Ishikawa (cell line): ENCODE measurements around the gene CCDC73.

Experiments
- CEBPB ChIP-seq: IDR thresholded peaks from 2 replicates; pipeline ENCODE4 v1.6.1; 2012
- CREB1 ChIP-seq: IDR thresholded peaks from 2 replicates; pipeline ENCODE4 v1.6.1; 2012; ENCODE audit warnings: low read depth
- EGR1 ChIP-seq: IDR thresholded peaks from 2 replicates; pipeline ENCODE4 v1.6.1; 2012
- EP300 ChIP-seq: IDR thresholded peaks from 2 replicates; pipeline ENCODE4 v1.6.1; 2012; ENCODE audit warnings: borderline replicate concordance
- FOXM1 ChIP-seq: IDR thresholded peaks from 2 replicates; pipeline ENCODE4 v1.6.1; 2012; ENCODE audit warnings: low read depth, borderline replicate concordance
- NFIC ChIP-seq: IDR thresholded peaks from 2 replicates; pipeline ENCODE4 v1.6.1; 2012
- RAD21 ChIP-seq: IDR thresholded peaks from 2 replicates; pipeline ENCODE4 v1.6.1; 2012; ENCODE audit warnings: low read depth
- REST ChIP-seq: IDR thresholded peaks from 2 replicates; pipeline ENCODE4 v1.6.1; 2012; ENCODE audit warnings: low read depth, mild to moderate bottlenecking
- TAF1 ChIP-seq: IDR thresholded peaks from 2 replicates; pipeline ENCODE4 v1.6.1; 2012; ENCODE audit warnings: low read depth, mild to moderate bottlenecking
- TCF12 ChIP-seq: IDR thresholded peaks from 2 replicates; pipeline ENCODE4 v1.6.1; 2012; ENCODE audit warnings: low read depth
- TEAD4 ChIP-seq: IDR thresholded peaks from 2 replicates; pipeline ENCODE4 v1.6.1; 2012
- YY1 ChIP-seq: IDR thresholded peaks from 2 replicates; pipeline ENCODE4 v1.6.1; 2012; ENCODE audit warnings: low read depth
- ZBTB7A ChIP-seq: IDR thresholded peaks from 2 replicates; pipeline ENCODE4 v1.6.1; 2012; ENCODE audit warnings: low read depth
- TF ChIP-seq, protein P1 (sequence below): IDR thresholded peaks from 2 replicates; pipeline ENCODE4 v1.6.1; 2012
- TF ChIP-seq, protein P2 (sequence below): IDR thresholded peaks from 2 replicates; pipeline ENCODE4 v1.6.1; 2012

The CCDC73 gene

DNA sequence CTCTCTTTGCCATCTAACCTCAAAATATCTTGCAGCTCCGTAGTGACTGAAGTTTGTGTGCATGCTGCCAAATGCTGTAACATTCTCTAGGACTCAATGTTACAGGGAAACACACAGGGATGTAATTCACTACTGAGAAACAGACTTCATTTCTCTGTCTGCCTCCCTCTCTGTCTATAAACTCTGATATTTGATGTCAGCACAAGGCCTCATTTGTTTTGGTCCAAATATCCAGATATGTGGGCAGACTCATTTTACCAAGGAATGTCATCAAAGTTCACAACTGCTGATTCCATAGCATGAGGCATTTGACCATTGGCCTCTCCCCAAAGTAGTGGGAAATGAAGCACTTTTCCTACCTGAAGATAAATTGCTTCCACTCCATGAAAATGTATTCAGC lies 32.8 kb upstream of the CCDC73 start:
- TF ChIP-seq CREB1 (no peak), ZBTB7A (no peak), FOXM1 (no peak), TAF1 (no peak), CEBPB (no peak), TEAD4 (no peak), YY1 (no peak), EP300 (no peak), TCF12 (no peak), NFIC (no peak)
- TF ChIP-seq, protein P1, sequence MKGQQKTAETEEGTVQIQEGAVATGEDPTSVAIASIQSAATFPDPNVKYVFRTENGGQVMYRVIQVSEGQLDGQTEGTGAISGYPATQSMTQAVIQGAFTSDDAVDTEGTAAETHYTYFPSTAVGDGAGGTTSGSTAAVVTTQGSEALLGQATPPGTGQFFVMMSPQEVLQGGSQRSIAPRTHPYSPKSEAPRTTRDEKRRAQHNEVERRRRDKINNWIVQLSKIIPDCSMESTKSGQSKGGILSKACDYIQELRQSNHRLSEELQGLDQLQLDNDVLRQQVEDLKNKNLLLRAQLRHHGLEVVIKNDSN, result no peak

DNA sequence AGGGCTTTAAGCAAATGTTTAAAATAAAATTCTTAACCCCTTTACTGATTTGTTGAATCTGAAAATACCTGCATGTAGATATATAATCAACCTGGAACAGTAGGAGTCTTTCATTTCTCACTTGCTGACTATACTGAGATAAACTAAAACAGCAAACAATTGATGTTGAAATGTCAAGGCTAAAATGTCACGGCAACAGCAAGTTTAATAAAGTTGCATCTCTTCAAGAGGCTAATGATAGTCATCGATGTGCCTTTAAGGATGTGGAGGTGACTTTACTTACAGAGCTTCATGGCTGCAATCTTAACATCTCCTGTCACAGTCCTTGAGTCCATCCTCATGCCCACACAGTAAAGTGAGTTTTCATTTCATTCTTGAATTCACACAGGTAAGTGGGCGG lies 31.7 kb upstream of the CCDC73 start:
- no peak for TF ChIP-seq TEAD4
- TF ChIP-seq, protein P2, sequence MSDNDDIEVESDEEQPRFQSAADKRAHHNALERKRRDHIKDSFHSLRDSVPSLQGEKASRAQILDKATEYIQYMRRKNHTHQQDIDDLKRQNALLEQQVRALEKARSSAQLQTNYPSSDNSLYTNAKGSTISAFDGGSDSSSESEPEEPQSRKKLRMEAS, result no peak

GRCh38 chr11:32821917-32822560 lies 27.6 kb upstream of the CCDC73 start:
- TF ChIP-seq, protein P2, result no peak
- TF ChIP-seq TCF12, result no peak
- no peak for TF ChIP-seq RAD21
- TF ChIP-seq EGR1, result no peak
- TF ChIP-seq FOXM1, result no peak

DNA sequence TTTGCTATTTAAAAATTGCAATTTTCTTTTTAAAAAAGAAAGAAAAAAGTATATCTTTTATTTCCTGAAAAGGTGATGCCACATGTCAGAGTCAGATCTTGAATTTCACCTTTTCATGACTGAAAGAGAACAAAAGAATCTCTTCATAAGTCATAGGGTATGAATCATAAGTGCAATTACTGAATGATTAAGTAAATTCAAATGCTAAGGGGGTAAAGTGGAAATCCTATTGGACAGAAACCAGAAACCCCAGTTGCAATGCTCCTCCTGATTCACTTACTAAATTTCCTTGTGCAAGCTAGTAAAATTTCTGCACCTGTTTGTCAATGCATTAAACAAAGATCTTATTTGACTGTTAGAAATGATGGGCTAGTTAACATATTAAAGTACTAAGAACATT lies 27.1 kb upstream of the CCDC73 start:
- TF ChIP-seq CREB1 (no peak), REST (no peak), CEBPB (no peak), EGR1 (no peak), TAF1 (no peak), YY1 (no peak), ZBTB7A (no peak), NFIC (no peak), RAD21 (no peak), FOXM1 (no peak), EP300 (no peak)
- TF ChIP-seq, protein P1, result no peak
- TF ChIP-seq, protein P2, result no peak

DNA sequence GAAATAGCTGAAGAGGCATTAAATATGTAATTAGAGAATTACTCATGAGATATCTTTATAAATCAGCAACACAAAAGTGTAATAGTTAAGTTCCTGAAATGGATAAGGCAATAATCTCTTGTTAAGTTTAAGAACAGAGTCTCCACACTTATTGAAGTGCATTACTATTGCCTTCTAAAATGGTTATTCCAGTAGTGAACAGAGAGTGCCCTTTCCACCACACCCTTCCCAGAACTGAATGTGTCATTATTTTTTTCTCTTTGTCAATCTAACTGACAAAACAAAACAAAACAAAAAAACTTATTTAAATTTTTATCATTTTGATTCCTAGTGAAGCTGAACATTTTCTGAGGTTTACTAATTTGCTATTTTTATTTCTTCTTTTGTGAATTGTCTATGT lies 26.0 kb upstream of the CCDC73 start:
- no peak for TF ChIP-seq FOXM1
- TF ChIP-seq TCF12, result no peak
- no peak for TF ChIP-seq REST

DNA sequence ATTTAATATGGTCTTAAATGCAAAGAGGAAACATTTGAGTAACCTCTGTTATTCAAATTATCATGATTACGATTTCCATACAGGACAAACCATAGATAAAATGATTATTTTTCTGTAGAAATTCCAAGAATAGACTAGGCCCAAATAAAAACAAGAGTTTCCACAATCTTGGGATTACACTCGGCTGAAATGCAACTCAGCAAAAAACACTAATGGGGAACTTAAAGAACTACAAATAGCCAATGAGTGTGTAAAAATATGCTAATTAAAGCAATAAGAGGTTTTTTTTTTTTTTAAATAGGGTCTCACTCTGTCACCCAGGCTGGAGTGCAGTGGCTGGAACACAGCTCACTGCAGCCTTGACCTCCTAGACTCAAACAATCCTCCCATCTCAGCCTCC lies 24.7 kb upstream of the CCDC73 start:
- TF ChIP-seq YY1, result no peak
- no peak for TF ChIP-seq CEBPB
- no peak for TF ChIP-seq TAF1
- no peak for TF ChIP-seq NFIC
- no peak for TF ChIP-seq EGR1
- TF ChIP-seq TCF12, result no peak
- TF ChIP-seq, protein P2, result no peak
- no peak for TF ChIP-seq FOXM1
- no peak for TF ChIP-seq TEAD4
- TF ChIP-seq RAD21, result no peak
- no peak for TF ChIP-seq CREB1
- no peak for TF ChIP-seq ZBTB7A
- TF ChIP-seq REST, result no peak
- TF ChIP-seq, protein P1, result no peak
- TF ChIP-seq EP300, result no peak
